ENCODE data around the gene FZD7.

GRCh38 chr2:201990069-201990468 lies 43.6 kb upstream of the FZD7 start:
- TF ChIP-seq, protein P1, sequence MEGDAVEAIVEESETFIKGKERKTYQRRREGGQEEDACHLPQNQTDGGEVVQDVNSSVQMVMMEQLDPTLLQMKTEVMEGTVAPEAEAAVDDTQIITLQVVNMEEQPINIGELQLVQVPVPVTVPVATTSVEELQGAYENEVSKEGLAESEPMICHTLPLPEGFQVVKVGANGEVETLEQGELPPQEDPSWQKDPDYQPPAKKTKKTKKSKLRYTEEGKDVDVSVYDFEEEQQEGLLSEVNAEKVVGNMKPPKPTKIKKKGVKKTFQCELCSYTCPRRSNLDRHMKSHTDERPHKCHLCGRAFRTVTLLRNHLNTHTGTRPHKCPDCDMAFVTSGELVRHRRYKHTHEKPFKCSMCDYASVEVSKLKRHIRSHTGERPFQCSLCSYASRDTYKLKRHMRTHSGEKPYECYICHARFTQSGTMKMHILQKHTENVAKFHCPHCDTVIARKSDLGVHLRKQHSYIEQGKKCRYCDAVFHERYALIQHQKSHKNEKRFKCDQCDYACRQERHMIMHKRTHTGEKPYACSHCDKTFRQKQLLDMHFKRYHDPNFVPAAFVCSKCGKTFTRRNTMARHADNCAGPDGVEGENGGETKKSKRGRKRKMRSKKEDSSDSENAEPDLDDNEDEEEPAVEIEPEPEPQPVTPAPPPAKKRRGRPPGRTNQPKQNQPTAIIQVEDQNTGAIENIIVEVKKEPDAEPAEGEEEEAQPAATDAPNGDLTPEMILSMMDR (IDR thresholded peaks at IDR 0.05) = no peak
- TF ChIP-seq POLR2AphosphoS5 (IDR thresholded peaks at IDR 0.05; ENCODE audit: insufficient read depth in 1 of 2, low read depth in 1 of 2) (no peak), POLR2A (IDR thresholded peaks at IDR 0.05) (no peak)
